ENCODE measurements around the gene THEM4. TPM values are rescaled to one million over a fixed set of nuclear protein-coding genes. Genes with fewer than 3 reads are reported as not detected.
"Not testable (repeated sequence)": the region's sequence is repeated elsewhere in the genome, so short reads cannot be mapped to it uniquely, and the experiment has no call there.

THEM4 gene
- total RNA-seq, 1 donor from 2014 or later, result 27.5 TPM

- Mint-ChIP-seq H3K9me3 (no peaks in the 10 kb centered on the region), H3K4me1 (ENCODE audit: low read depth) (peaks cover 12% of the 10 kb centered on the region), H3K27ac (no peak overlapping the region), H3K4me3 (no peak overlapping the region), H3K36me3 (ENCODE audit: low read depth) (peaks cover 1% of the 10 kb centered on the region), H3K27me3 (ENCODE audit: insufficient read depth) (peaks cover 8% of the 10 kb centered on the region)
- DNase-seq (ENCODE audit: low spot score), result no peak
- intact Hi-C loops (cut with micrococcal nuclease), result no loop called here
These were observed 10.8 kb upstream of the THEM4 start for GRCh38 chr1:151920149-151920548.

- Mint-ChIP-seq H3K4me1 (ENCODE audit: low read depth) (peaks cover 8% of the 10 kb centered on the region), H3K27ac (no peak overlapping the region), H3K27me3 (ENCODE audit: insufficient read depth) (peaks cover 8% of the 10 kb centered on the region), H3K9me3 (no peaks in the 10 kb centered on the region), H3K4me3 (no peak overlapping the region), H3K36me3 (ENCODE audit: low read depth) (peaks cover 1% of the 10 kb centered on the region)
- DNase-seq (ENCODE audit: low spot score), result no peak
- intact Hi-C loops (cut with micrococcal nuclease), result no loop called here
These were observed 9.7 kb upstream of the THEM4 start for GRCh38 chr1:151918819-151919610.

- Mint-ChIP-seq H3K36me3 (ENCODE audit: low read depth) (peaks cover 1% of the 10 kb centered on the region), H3K27ac (no peak overlapping the region), H3K4me1 (ENCODE audit: low read depth) (peaks cover 8% of the 10 kb centered on the region), H3K4me3 (no peak overlapping the region), H3K9me3 (no peaks in the 10 kb centered on the region), H3K27me3 (ENCODE audit: insufficient read depth) (peaks cover 8% of the 10 kb centered on the region)
- intact Hi-C loops (cut with micrococcal nuclease), result no loop called here
- DNase-seq (ENCODE audit: low spot score), result no peak
These were observed 8.8 kb upstream of the THEM4 start for GRCh38 chr1:151918156-151918555.

GRCh38 chr1:151916726-151917370, 7.5 kb upstream of the THEM4 start:
- peaks cover 8% of the 10 kb centered on the region for H3K4me1 Mint-ChIP-seq (ENCODE audit: low read depth)
- intact Hi-C loops (cut with micrococcal nuclease), result no loop called here
- no peak for DNase-seq (ENCODE audit: low spot score)

DNA sequence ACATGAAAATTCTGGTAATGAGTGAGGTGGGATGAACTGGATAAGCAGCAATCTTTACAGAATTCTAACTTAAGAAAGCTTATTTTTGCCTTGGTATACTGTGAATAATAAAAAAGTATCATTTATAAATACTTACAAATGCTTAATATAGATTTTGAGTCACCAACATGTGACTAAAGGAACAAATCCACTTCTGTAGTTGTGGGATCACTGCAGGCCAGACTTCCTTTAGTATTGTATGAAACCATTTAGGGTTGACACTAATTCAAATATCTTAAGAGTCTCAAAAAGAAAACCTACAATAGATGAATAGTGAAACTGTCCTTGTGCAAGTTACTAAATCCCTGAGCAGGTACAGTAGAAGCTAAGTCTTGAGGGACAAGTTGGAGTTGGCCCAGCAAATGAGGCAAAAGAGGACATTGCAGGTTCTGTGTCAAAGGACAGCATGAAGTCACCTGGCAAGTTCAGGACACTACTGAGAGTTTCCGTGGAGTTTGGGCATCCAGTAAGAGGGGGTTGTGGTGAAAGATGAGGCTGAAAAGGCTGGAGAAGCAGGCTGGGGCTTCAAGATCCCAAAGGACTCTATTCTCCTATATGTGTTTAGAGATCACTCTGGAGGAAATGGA, 5.9 kb upstream of the THEM4 start:
- Mint-ChIP-seq H3K27ac (no peak overlapping the region), H3K36me3 (ENCODE audit: low read depth) (no peaks in the 10 kb centered on the region), H3K27me3 (ENCODE audit: insufficient read depth) (peaks cover 11% of the 10 kb centered on the region), H3K4me1 (ENCODE audit: low read depth) (peaks cover 4% of the 10 kb centered on the region), H3K4me3 (no peak overlapping the region), H3K9me3 (no peaks in the 10 kb centered on the region)
- no peak for DNase-seq (ENCODE audit: low spot score)
- intact Hi-C loops (cut with micrococcal nuclease), result no loop called here

More at GRCh38 chr1:151916726-151917370, 7.5 kb upstream of the THEM4 start:
- H3K9me3 Mint-ChIP-seq, result no peaks in the 10 kb centered on the region
- peaks cover 1% of the 10 kb centered on the region for H3K36me3 Mint-ChIP-seq (ENCODE audit: low read depth)
- peaks cover 8% of the 10 kb centered on the region for H3K27me3 Mint-ChIP-seq (ENCODE audit: insufficient read depth)
- H3K27ac Mint-ChIP-seq, result no peak overlapping the region
- no peak overlapping the region for H3K4me3 Mint-ChIP-seq

DNA sequence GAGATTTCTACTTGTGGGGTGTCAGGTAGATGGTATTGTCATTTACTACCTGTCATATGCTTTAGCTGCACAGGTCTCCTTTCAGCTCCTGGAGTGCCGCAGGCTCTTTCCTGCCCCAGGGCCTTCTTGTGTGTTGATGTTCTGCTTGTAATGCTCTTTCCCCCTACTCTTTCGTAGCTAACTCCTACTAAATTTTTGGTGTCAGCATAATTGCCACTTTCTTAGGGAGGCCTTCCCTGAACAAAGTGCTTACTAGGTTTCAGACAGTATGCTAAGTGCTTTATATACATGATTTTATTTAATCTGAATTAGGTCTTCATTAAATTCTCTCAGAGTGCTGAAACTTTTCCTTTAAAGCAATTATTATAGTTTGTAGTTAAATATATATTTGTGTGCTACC, 4.8 kb upstream of the THEM4 start:
- DNase-seq (ENCODE audit: low spot score), result no peak
- H3K4me1 Mint-ChIP-seq (ENCODE audit: low read depth), result peaks cover 5% of the 10 kb centered on the region
- no peak overlapping the region for H3K27ac Mint-ChIP-seq
- H3K4me3 Mint-ChIP-seq, result no peak overlapping the region
- intact Hi-C loops (cut with micrococcal nuclease), result no loop called here
- H3K9me3 Mint-ChIP-seq, result no peaks in the 10 kb centered on the region
- H3K36me3 Mint-ChIP-seq (ENCODE audit: low read depth), result peaks cover 2% of the 10 kb centered on the region
- H3K27me3 Mint-ChIP-seq (ENCODE audit: insufficient read depth), result peaks cover 13% of the 10 kb centered on the region

GRCh38 chr1:151912973-151913372, 3.7 kb upstream of the THEM4 start:
- intact Hi-C loops (cut with micrococcal nuclease), result no loop called here
- H3K27me3 Mint-ChIP-seq (ENCODE audit: insufficient read depth), result peaks cover 12% of the 10 kb centered on the region
- no peak for DNase-seq (ENCODE audit: low spot score)
- H3K4me3 Mint-ChIP-seq, result no peak overlapping the region
- H3K27ac Mint-ChIP-seq, result no peak overlapping the region
- H3K9me3 Mint-ChIP-seq, result peaks cover 4% of the 10 kb centered on the region
- peaks cover 15% of the 10 kb centered on the region for H3K4me1 Mint-ChIP-seq (ENCODE audit: low read depth)
- peaks cover 10% of the 10 kb centered on the region for H3K36me3 Mint-ChIP-seq (ENCODE audit: low read depth)

DNA sequence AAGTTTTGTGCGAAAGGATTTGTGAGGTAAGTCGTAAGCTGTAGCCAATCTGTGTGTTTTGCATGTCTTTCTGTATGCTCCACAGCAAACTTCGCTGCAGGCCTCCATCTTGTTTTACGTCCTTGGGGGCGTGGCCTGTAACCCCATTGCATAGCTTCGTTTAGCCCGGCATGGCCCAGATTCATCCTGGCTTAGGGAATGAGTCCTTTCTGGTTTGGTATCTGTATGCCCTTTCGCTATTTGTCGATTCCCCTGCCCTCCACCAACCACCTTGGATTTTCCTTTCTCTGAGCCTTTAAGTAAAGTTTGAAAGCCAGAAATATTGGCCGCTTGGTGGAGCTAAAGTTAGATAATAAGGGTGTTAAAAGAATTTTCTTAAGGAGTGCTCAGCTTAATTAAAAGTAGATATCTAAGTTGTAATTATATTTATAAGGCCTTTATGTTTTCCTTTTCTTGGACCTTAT, 1.1 kb downstream of the THEM4 start:
- Mint-ChIP-seq H3K27ac (peak overlapping the region; percentile 73), H3K36me3 (ENCODE audit: low read depth) (peaks cover 47% of the 10 kb centered on the region), H3K27me3 (ENCODE audit: insufficient read depth) (peaks cover 5% of the 10 kb centered on the region), H3K9me3 (peaks cover 35% of the 10 kb centered on the region), H3K4me1 (ENCODE audit: low read depth) (peaks cover 49% of the 10 kb centered on the region), H3K4me3 (peak overlapping the region; percentile 80)
- no peak for DNase-seq (ENCODE audit: low spot score)
- intact Hi-C loops (cut with micrococcal nuclease), result loop anchor here (2.0 to 5.0 kb wide), 3 partner anchors 17 to 296 kb away; partner anchors contain the start of genes SNX27 and TDRKH

DNA sequence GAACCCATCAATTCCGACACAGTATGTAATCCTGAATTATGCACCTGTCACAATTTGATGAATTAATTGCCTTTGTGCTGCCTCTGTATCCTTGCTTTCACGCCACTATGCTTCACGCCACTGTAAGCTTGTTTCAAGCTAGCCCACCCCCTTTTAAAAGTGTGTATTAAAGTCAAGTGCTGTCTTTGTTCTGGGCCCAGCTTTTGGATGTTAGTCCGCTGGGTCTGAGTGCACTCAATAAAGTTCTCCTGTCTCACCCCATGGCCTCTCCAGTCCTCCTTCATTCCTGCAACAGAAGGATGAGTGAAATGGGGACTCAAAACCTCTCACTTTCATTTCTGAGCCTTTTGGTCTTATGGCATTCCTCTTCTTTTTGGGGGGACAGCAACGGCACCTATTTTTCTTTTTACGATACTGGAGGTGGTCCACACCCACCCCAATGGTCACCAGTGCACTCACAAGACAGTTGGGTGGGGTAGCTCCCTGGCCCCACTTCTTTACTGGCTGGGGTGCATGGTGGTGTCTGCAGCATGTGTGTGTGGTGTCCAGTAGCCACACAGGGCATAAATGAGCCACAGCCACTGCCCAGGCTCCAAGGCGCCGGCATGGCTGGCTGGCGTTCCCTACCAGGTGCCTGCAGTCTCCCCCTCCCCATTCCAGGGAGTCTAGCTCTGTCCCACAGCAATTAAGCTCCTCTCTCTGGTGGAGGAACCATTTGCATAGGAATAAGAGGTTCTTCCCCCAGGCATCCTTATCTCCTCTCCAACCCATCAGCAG, 1.8 kb downstream of the THEM4 start:
- Mint-ChIP-seq H3K36me3 (ENCODE audit: low read depth) (peaks cover 47% of the 10 kb centered on the region), H3K27ac (peak overlapping the region; percentile 43), H3K4me1 (ENCODE audit: low read depth) (peaks cover 49% of the 10 kb centered on the region), H3K9me3 (peaks cover 35% of the 10 kb centered on the region), H3K27me3 (ENCODE audit: insufficient read depth) (peaks cover 5% of the 10 kb centered on the region), H3K4me3 (peak overlapping the region; percentile 80)
- intact Hi-C loops (cut with micrococcal nuclease), result loop anchor here (2.0 to 5.0 kb wide), 3 partner anchors 17 to 295 kb away; partner anchors contain the start of genes SNX27 and TDRKH
- no peak for DNase-seq (ENCODE audit: low spot score)

- not testable (repeated sequence) for DNase-seq (ENCODE audit: low spot score); H3K4me3 Mint-ChIP-seq; H3K27me3 Mint-ChIP-seq (ENCODE audit: insufficient read depth); H3K27ac Mint-ChIP-seq
- Mint-ChIP-seq H3K36me3 (ENCODE audit: low read depth) (peaks cover 56% of the 10 kb centered on the region), H3K4me1 (ENCODE audit: low read depth) (peaks cover 49% of the 10 kb centered on the region), H3K9me3 (peaks cover 45% of the 10 kb centered on the region)
- intact Hi-C loops (cut with micrococcal nuclease), result loop anchor here (5.0 kb wide), 1 partner anchor 294 kb away; the partner anchor contains the start of gene SNX27
These were observed 3.0 kb downstream of the THEM4 start for GRCh38 chr1:151906324-151906645.

DNA sequence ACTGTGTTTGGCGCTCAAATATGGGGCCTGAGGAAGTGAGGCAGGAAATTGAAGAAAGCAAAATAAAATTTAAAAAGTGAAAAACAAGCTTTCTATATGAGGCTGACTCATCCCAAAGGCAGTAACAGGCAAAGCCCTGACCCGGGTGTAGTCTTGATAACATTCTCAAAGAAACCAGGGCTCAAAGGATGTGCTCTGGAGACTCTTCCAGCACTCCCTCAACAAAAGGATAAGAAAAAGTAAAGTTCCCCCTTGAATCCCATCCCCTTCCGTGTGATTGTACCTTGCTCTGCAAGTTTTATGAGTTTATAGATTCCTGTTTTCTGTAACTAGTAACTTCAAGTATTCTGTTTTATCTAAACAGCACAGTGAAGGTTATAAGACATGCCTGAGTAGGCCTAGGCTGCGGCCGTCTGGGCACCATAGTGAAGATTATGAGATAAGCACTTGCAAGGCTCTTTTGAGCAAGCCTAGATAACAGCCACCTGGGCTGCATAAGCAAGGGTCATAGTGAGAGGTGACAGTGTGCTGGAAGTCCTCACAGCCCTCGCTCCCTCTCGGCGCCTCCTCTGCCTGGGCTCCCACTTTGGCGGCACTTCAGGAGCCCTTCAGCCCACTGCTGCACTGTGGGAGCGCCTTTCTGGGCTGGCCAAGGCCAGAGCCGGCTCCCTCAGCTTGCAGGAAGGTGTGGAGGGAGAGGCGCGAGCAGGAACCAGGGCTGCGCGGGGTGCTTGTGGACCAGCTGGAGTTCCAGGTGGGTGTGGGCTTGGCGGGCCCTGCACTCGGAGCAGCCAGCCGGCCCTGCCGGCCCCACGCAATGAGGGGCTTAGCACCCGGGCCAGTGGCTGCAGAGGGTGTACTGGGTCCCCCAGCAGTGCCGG, 3.6 kb downstream of the THEM4 start:
- Mint-ChIP-seq H3K4me1 (ENCODE audit: low read depth) (peaks cover 49% of the 10 kb centered on the region), H3K27ac (peak overlapping the region; percentile 97), H3K4me3 (peak overlapping the region; percentile 73), H3K36me3 (ENCODE audit: low read depth) (peaks cover 60% of the 10 kb centered on the region), H3K9me3 (peaks cover 50% of the 10 kb centered on the region)
- intact Hi-C loops (cut with micrococcal nuclease), result loop anchor here (5.0 kb wide), 1 partner anchor 293 kb away; the partner anchor contains the start of gene SNX27
- not testable (repeated sequence) for DNase-seq (ENCODE audit: low spot score); H3K27me3 Mint-ChIP-seq (ENCODE audit: insufficient read depth)

All from activated T-helper 1 cell treated with anti-CD3 and anti-CD28 coated beads, Interleukin-12 subunit alpha, Interleukin-12 subunit beta, Interleukin-2, Interleukin-4 antibody, amounts not matched to agents 30 ng/mL and 10 ng/mL and 1 ng/mL, durations not matched to agents 14 hours and 24 hours and 36 hours (primary cell).